SK-N-SH (cell line): ENCODE data around the gene ZNF667.

Source experiments
- CTCF ChIP-seq: fragments of 200-600 bp; sonication (generic); IDR thresholded peaks from 2 replicates; pipeline ENCODE4 v1.6.1; 2017; ENCODE audit warnings: antibody characterized with exemption, mild to moderate bottlenecking, moderate library complexity
- EP300 ChIP-seq, 2 experiments: IDR thresholded peaks; 2 replicates each; pipeline versions ENCODE4 v1.4.0 to v1.6.1; 2012; ENCODE audit warnings: borderline replicate concordance in 1 of 2, low read depth in 1 of 2, low read length in 1 of 2
- MAX ChIP-seq: IDR thresholded peaks from 2 replicates; pipeline ENCODE4 v1.4.0; 2012; ENCODE audit warnings: low read depth
- MXI1 ChIP-seq: IDR thresholded peaks from 2 replicates; pipeline ENCODE4 v1.6.1; 2012; ENCODE audit warnings: mild to moderate bottlenecking, low read depth, low read length, improper control_type of control experiment
- POLR2AphosphoS5 ChIP-seq: IDR thresholded peaks from 2 replicates; pipeline ENCODE4 v1.6.1; 2012; ENCODE audit warnings: low read depth, low read length
- SIN3A ChIP-seq: IDR thresholded peaks from 2 replicates; pipeline ENCODE4 v1.6.1; 2012; ENCODE audit warnings: low read depth, mild to moderate bottlenecking, low read length, moderate library complexity, borderline replicate concordance
- TAF1 ChIP-seq: IDR thresholded peaks from 2 replicates; pipeline ENCODE4 v1.6.1; 2012; ENCODE audit warnings: low read depth, mild to moderate bottlenecking, low read length, moderate library complexity, borderline replicate concordance
- USF2 ChIP-seq: fragments of 150-350 bp; IDR thresholded peaks from 2 replicates; pipeline ENCODE4 v1.6.1; 2017; ENCODE audit warnings: antibody characterized with exemption, low read length, low read depth, borderline replicate concordance

GRCh38 chr19:56525214-56525860 lies 48.2 kb upstream of the ZNF667 start:
- TF ChIP-seq MAX (no peak), POLR2AphosphoS5 (no peak), USF2 (no peak), CTCF (no peak), MXI1 (no peak), TAF1 (no peak), SIN3A (no peak), EP300 (IDR thresholded peaks at IDR 0.05; ENCODE audit: borderline replicate concordance in 1 of 2, low read depth in 1 of 2, low read length in 1 of 2) (no peak)
